CD8-positive, alpha-beta memory T cell (primary cell): Measurements from ENCODE around the gene EEF1AKMT3. TPM values are rescaled to one million over a fixed set of nuclear protein-coding genes. Genes with fewer than 3 reads are reported as not detected.

Experiments used
- CTCF ChIA-PET: fragments of 350-600 bp; sonication (Branson Sonifier 250); formaldehyde crosslinking; loops from one replicate; lab custom pipeline; 2021; ENCODE audit warnings: antibody characterized with exemption; lab: Charles Lee
- POLR2A ChIA-PET: fragments of 350-600 bp; sonication (Branson Sonifier 250); formaldehyde crosslinking; loops from one replicate; lab custom pipeline; 2021; ENCODE audit warnings: antibody characterized with exemption; lab: Charles Lee
- DNase-seq, 5 donors: peaks; one replicate each; pipeline versions ENCODE4 v3.0.0 to v3.0.0-alpha.2; 2020 to 2022; ENCODE audit warnings: mixed read lengths in 1 of 5
- H3K27ac ChIP-seq: one replicate; pipeline ENCODE4 v1.7.0; 2013; ENCODE audit warnings: low read depth, mild to moderate bottlenecking, low read length, moderate library complexity
- H3K27me3 ChIP-seq: 2 replicates; pipeline ENCODE4 v1.7.0; 2013; ENCODE audit warnings: low read length, mild to moderate bottlenecking; ENCODE audit not compliant: insufficient read depth, poor library complexity, severe bottlenecking
- H3K36me3 ChIP-seq: 2 replicates; pipeline ENCODE4 v1.7.0; 2013; ENCODE audit warnings: mild to moderate bottlenecking, low read length, moderate library complexity; ENCODE audit not compliant: insufficient read depth
- H3K4me1 ChIP-seq: 2 replicates; pipeline ENCODE4 v1.7.0; 2013; ENCODE audit warnings: mild to moderate bottlenecking, low read length, moderate library complexity; ENCODE audit not compliant: insufficient read depth
- H3K4me3 ChIP-seq: 2 replicates; pipeline ENCODE4 v1.7.0; 2013; ENCODE audit warnings: mild to moderate bottlenecking, low read length
- H3K9me3 ChIP-seq: 2 replicates; pipeline ENCODE4 v1.7.0; 2013; ENCODE audit warnings: mild to moderate bottlenecking, low read length
- H3K27ac Mint-ChIP-seq, 8 donors: one replicate each; pipeline ENCODE4 v1.8.0; 2020 to 2021; ENCODE audit warnings: mixed read lengths in 8 of 8, mild to moderate bottlenecking in 6 of 8, inconsistent platforms in 3 of 8, moderate library complexity in 3 of 8
- H3K27me3 Mint-ChIP-seq, 2 donors: one replicate each; pipeline ENCODE4 v1.8.0; 2020 to 2021; ENCODE audit warnings: mixed read lengths in 2 of 2, mild to moderate bottlenecking in 1 of 2, moderate library complexity in 1 of 2
- H3K36me3 Mint-ChIP-seq, 3 donors: one replicate each; pipeline ENCODE4 v1.8.0; 2020 to 2021; ENCODE audit warnings: mixed read lengths in 3 of 3, inconsistent platforms in 1 of 3, mild to moderate bottlenecking in 1 of 3
- H3K4me1 Mint-ChIP-seq, 3 donors: one replicate each; pipeline ENCODE4 v1.8.0; 2020 to 2021; ENCODE audit warnings: mixed read lengths in 3 of 3, inconsistent platforms in 1 of 3, mild to moderate bottlenecking in 1 of 3
- H3K4me3 Mint-ChIP-seq, 7 donors: one replicate each; pipeline ENCODE4 v1.8.0; 2020 to 2021; ENCODE audit warnings: mixed read lengths in 7 of 7, mild to moderate bottlenecking in 6 of 7, moderate library complexity in 4 of 7, inconsistent platforms in 2 of 7
- H3K9me3 Mint-ChIP-seq, 5 donors: one replicate each; pipeline ENCODE4 v1.8.0; 2020 to 2022; ENCODE audit warnings: mixed read lengths in 5 of 5, mild to moderate bottlenecking in 3 of 5, moderate library complexity in 2 of 5, inconsistent platforms in 1 of 5
- polyA plus RNA-seq: library from polyadenylated mRNA; unstranded; fragments of 300-500 nt; fragmentation: Illumina TruSeq; gene quantifications from one replicate; pipeline ENCODE4 v1.2.3, GENCODE V29; 2021
- total RNA-seq, 2 experiments: library from RNA; stranded (reverse); gene quantifications; one replicate each; pipeline ENCODE4 v1.2.3, GENCODE V29; 2021

Gene EEF1AKMT3
- total and polyA plus RNA-seq, 3 experiments from 2014 or later, result 3.3 to 3.9 (median 3.5) TPM

DNA sequence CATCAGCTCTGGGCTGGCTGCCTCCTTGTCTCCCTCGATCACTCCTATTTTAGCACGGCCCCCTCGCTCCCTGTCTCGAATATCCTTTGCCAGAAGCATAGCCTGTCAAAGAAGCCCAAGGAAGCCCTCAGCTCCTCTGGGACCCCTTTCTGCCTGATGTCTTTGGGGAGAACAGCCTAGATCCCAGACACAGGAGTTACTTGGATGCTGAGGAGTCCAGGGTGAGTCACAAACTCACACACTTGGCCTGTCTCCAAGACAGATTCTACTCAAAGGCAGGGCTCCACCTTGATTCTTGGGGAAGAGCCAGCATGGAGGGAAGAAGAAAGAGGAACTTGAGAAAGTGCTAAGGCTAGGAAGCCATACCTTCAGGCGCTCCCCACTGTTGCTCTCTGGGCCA lies 38.0 kb downstream of the EEF1AKMT3 start:
- Histone ChIP-seq H3K36me3 (peaks cover 6% of the 10 kb centered on the region), H3K27ac (no peak overlapping the region), H3K27me3 (no peaks in the 10 kb centered on the region), H3K4me1 (no peaks in the 10 kb centered on the region), H3K4me3 (no peak overlapping the region), H3K9me3 (no peaks in the 10 kb centered on the region)
- POLR2A ChIA-PET, result no interaction called here
- H3K9me3 Mint-ChIP-seq, result no peaks in the 10 kb centered on the region
- DNase-seq, result no peak
- H3K27me3 Mint-ChIP-seq, result no peaks in the 10 kb centered on the region
- no peaks in the 10 kb centered on the region for H3K4me1 Mint-ChIP-seq
- CTCF ChIA-PET, result no interaction called here
- no peak overlapping the region for H3K4me3 Mint-ChIP-seq
- peaks cover 0 to 52% (median 12%) of the 10 kb centered on the region in 3 donors for H3K36me3 Mint-ChIP-seq
- no peak overlapping the region for H3K27ac Mint-ChIP-seq

DNA sequence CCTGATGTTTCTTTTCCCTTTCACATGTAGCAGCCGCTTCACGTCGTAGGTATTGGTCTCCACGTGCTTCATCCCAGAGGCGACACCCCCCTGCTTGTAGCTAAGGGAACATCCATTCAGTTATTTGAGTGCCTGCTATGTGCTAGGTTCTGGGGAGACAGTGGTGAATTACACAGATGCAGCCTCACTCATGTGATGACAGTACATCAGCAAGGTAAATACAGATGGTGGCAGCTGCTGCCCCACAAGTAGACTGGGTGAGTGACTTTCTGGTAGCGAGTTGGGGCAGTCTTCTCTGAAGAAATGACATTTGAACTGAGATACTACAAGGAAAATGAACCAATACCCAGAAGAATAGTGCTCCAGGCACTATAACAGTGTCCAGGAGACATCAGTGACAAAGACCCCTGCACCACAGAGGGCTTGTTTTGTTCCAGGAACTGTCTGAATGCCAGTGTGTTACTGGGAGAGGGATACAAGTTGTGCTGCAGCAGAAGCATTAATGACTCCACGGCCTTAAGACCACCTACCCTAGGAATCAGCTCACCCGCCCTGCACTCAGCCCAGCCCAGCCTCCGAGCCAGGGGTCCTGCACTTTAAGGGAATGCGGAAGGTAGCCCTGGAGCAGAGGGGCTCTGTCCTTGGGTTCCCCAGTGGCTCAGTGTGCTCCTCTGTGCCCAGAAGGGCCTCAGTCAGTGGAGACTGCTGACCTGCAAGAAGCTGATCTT lies 38.8 kb downstream of the EEF1AKMT3 start:
- Histone ChIP-seq H3K4me3 (no peak overlapping the region), H3K27ac (no peak overlapping the region), H3K36me3 (peaks cover 6% of the 10 kb centered on the region), H3K27me3 (no peaks in the 10 kb centered on the region), H3K9me3 (no peaks in the 10 kb centered on the region), H3K4me1 (no peaks in the 10 kb centered on the region)
- DNase-seq, result no peak
- Mint-ChIP-seq H3K27me3 (no peaks in the 10 kb centered on the region), H3K27ac (no peak overlapping the region), H3K36me3 (peaks cover 0 to 50% (median 12%) of the 10 kb centered on the region in 3 donors), H3K4me3 (no peak overlapping the region), H3K4me1 (peaks cover 0 to 1% (median 0%) of the 10 kb centered on the region in 3 donors), H3K9me3 (no peaks in the 10 kb centered on the region)
- POLR2A ChIA-PET, result no interaction called here
- CTCF ChIA-PET, result no interaction called here

DNA sequence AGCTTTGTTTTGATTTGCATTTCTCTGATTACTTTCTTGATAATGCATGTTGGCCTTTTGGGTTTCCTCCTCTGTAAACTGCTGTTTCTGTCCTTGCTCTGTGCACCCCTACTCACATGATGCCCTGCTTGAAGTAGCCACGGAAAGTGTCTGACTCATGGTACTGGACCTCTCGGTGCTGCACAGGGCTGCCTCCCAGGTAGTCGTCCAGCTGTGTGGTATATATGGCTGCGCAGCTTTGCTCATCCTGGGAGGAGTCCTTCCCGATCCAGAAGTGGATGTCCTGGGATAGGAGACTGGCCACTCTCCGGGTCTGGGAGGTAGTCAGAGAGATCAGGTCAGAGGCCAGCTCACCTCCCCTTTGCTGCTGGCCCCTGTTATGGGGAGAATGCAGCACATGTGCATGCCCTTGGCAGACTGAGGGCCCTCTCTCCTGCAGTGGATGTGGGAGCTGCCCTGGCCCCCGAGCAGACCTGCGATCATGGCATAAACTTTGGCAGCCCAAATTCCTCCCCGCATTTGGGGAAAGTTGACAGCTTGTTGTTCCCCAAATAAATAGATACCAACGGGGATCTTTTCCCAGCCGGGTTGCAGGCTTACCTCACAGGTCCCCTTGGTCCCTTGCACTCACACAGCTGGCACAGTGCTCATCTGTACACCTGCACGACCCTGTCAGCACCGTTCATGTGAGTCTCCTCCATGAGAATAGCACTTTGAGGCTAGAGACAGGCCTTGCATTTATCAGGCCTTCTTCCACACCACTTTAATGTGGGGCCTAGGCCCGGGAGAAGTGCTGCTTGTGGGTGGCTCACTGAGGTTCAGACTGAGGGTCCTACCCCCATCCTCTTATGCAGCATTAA lies 40.9 kb downstream of the EEF1AKMT3 start:
- H3K4me3 ChIP-seq, result no peak overlapping the region
- no peak for DNase-seq
- CTCF ChIA-PET, result interaction anchor here (1.2 kb wide), 1 partner anchor 90 kb away, joined by 3 read pairs; no protein-coding TSS in a partner anchor
- Mint-ChIP-seq H3K4me1 (peaks cover 2 to 3% (median 2%) of the 10 kb centered on the region in 3 donors), H3K27me3 (no peaks in the 10 kb centered on the region), H3K9me3 (no peaks in the 10 kb centered on the region), H3K36me3 (peaks cover 0 to 29% (median 5%) of the 10 kb centered on the region in 3 donors), H3K4me3 (no peak overlapping the region), H3K27ac (no peak overlapping the region)
- H3K27ac ChIP-seq, result no peak overlapping the region
- H3K4me1 ChIP-seq, result no peaks in the 10 kb centered on the region
- no peaks in the 10 kb centered on the region for H3K27me3 ChIP-seq
- H3K9me3 ChIP-seq, result no peaks in the 10 kb centered on the region
- POLR2A ChIA-PET, result no interaction called here
- H3K36me3 ChIP-seq, result peaks cover 3% of the 10 kb centered on the region

DNA sequence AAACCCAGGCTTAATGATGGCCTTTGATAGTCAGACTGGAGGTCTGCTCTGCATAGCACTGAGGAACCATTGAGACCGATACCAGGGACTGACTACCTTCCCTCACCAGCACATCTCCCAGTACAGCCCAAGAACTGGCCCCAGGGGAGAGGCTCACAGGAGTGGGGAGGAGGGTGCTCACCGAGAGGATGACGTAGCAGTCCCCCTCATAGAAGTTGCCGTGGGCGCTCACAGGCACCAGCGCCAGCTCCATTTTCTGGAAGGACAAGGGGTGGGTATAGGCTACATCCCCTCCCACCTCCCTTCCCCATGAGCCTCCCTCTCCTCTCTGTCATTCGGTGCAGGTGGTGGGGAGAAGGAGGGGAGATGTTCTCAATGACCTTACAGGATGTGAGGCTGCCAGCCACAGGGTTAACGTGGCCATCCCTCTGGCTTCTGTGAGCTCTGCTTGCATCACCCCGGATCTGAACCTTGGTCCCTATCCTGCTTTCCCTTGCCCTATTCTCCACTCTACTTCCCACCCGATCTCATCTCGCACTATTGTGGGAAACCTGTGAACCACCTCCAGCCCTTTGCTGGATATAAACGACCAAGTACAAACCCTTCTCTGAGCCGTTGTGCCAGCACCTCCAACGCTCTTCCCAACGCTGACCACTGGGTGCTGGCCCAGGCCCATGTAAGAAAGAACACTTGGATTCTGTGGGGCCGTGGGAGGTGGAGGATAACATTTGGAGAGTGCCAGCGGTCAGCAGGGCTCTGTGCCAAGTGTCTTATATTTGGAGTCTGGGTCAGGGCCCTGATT lies 41.8 kb downstream of the EEF1AKMT3 start:
- Histone ChIP-seq H3K27ac (no peak overlapping the region), H3K9me3 (no peaks in the 10 kb centered on the region), H3K4me3 (no peak overlapping the region), H3K4me1 (no peaks in the 10 kb centered on the region), H3K36me3 (no peaks in the 10 kb centered on the region), H3K27me3 (no peaks in the 10 kb centered on the region)
- no peak overlapping the region for H3K27ac Mint-ChIP-seq
- H3K36me3 Mint-ChIP-seq, result peaks cover 0 to 28% (median 5%) of the 10 kb centered on the region in 3 donors
- ChIA-PET CTCF (no interaction called here), POLR2A (no interaction called here)
- DNase-seq, result no peak
- no peaks in the 10 kb centered on the region for H3K9me3 Mint-ChIP-seq
- H3K4me1 Mint-ChIP-seq, result peaks cover 3 to 8% (median 4%) of the 10 kb centered on the region in 3 donors
- H3K4me3 Mint-ChIP-seq, result no peak overlapping the region
- H3K27me3 Mint-ChIP-seq, result no peaks in the 10 kb centered on the region

DNA sequence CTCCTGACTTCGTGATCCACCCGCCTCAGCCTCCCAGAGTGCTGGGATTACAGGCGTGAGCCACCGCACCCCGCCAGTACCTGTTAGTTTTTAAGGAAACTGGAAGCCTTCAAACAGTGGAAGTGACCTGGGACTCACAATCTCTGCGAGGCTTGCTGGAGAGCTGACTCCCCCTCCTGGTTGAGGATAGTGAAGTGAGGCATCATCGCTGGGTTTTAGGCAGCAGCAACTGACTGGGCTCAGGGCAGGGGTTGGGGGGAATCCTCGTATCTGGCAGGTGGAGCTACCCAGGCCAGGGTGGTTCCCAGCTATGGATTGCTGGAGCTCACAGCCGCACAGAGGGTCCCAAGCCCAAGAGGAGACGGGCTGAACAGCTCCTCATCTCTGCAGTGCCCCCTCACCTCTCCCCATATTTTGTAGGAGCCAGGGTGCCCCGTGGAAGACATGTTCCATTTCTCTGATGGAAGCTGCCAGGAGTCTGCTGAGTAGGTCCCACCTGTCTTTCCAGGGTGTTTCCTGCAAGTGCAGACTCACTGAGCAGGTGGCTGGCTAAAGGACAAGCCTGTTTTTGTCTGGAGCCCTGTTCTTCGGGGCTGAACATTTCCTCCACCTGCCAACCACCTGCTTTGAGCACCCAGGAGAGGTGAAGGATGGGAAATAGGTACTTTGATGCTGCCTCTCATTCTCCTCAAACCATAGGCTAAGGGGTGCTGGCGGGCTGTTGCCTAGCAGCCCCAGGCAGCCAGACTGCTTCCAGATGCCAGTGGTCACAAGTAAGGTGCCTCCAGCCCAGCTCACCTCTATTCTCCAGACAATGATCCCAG lies 43.0 kb downstream of the EEF1AKMT3 start:
- Histone ChIP-seq H3K27ac (no peak overlapping the region), H3K9me3 (no peaks in the 10 kb centered on the region), H3K4me1 (no peaks in the 10 kb centered on the region), H3K4me3 (no peak overlapping the region), H3K27me3 (no peaks in the 10 kb centered on the region), H3K36me3 (no peaks in the 10 kb centered on the region)
- Mint-ChIP-seq H3K27me3 (no peaks in the 10 kb centered on the region), H3K27ac (peak overlapping the region in 1 of 8 donors; percentile 17), H3K4me1 (peaks cover 3 to 8% (median 4%) of the 10 kb centered on the region in 3 donors), H3K4me3 (no peak overlapping the region), H3K9me3 (no peaks in the 10 kb centered on the region), H3K36me3 (peaks cover 0 to 27% (median 5%) of the 10 kb centered on the region in 3 donors)
- ChIA-PET POLR2A (interaction anchor here (0.5 to 0.7 kb wide), 2 partner anchors 31 to 222 kb away, joined by 3 to 12 read pairs; partner anchors contain the start of gene CTDSP2), CTCF (interaction anchor here (0.8 kb wide), 1 partner anchor 13 kb away, joined by 3 read pairs; no protein-coding TSS in a partner anchor)
- no peak for DNase-seq

DNA sequence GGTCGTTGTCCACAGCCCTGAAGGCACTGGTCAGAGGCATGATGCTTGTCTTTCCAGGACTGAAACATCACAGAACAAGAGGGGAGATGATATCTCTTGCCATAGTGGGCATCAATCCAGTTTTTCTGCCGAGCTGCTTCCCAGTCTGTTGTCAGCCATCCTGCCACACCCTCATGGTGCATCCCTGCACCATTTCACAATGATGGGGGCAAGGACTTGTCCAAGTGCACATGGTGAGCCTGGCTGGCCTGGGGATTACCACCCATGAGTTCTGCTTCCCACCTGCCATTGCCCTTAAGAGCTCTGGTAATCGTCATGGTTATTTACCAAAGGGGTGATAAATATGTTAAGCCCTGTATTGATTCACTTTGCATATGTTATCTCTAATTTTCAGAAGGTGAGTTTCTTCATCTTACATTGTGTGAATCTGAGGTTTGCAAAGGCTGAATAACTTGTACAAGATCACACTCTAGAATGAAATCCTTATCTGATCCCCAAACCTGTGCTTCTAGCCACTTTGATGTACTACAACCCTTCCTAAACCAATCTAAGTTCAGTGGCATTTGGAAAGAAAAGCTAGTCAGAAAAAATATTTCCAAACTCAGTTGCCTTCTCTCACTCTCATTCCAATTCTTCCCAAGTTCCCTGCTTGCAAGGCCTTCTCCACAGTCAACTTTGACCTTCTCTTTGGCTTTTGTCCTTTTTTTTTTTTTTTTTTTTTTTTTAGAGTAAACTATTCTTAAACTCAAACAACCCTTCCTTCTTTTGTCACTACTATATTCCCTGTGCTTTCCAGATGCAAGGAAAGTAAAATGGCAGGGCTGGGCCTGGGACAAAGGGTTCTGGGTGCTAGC lies 43.8 kb downstream of the EEF1AKMT3 start:
- POLR2A ChIA-PET, result interaction anchor here (0.5 to 0.7 kb wide), 3 partner anchors 30 to 223 kb away, joined by 3 to 12 read pairs (median 11); partner anchors contain the start of gene CTDSP2
- peaks cover 0 to 32% (median 5%) of the 10 kb centered on the region in 3 donors for H3K36me3 Mint-ChIP-seq
- peak overlapping the region in 3 of 8 donors; percentile 11 to 78 (median 74) for H3K27ac Mint-ChIP-seq
- no peak overlapping the region for H3K27ac ChIP-seq
- no peaks in the 10 kb centered on the region for H3K36me3 ChIP-seq
- no peaks in the 10 kb centered on the region for H3K27me3 ChIP-seq
- no peaks in the 10 kb centered on the region for H3K4me1 ChIP-seq
- no peaks in the 10 kb centered on the region for H3K9me3 ChIP-seq
- CTCF ChIA-PET, result no interaction called here
- peaks cover 3 to 8% (median 4%) of the 10 kb centered on the region in 3 donors for H3K4me1 Mint-ChIP-seq
- no peaks in the 10 kb centered on the region for H3K9me3 Mint-ChIP-seq
- no peak overlapping the region for H3K4me3 ChIP-seq
- no peaks in the 10 kb centered on the region for H3K27me3 Mint-ChIP-seq
- no peak for DNase-seq
- no peak overlapping the region for H3K4me3 Mint-ChIP-seq
